HepG2 (cell line): ENCODE measurements around the gene CAPZA2. TPM values are rescaled to one million over a fixed set of nuclear protein-coding genes. Genes with fewer than 3 reads are reported as not detected.

Source experiments
- ARNT2 ChIP-seq: sonication (generic); formaldehyde crosslinking; IDR thresholded peaks from 2 replicates; pipeline ENCODE4 v1.8.0; 2022; ENCODE audit warnings: mild to moderate bottlenecking, low read depth, missing genetic modification reagents, moderate library complexity
- BCL6 ChIP-seq: IDR thresholded peaks from 2 replicates; pipeline ENCODE4 v1.6.1; 2016; ENCODE audit warnings: missing genetic modification reagents, missing compliant biosample characterization
- BRCA1 ChIP-seq: sonication (generic); formaldehyde crosslinking; IDR thresholded peaks from 2 replicates; pipeline ENCODE4 v1.4.0; 2020; ENCODE audit warnings: missing genetic modification reagents
- CSRNP1 ChIP-seq: sonication (generic); formaldehyde crosslinking; IDR thresholded peaks from 2 replicates; pipeline ENCODE4 v1.8.1; 2023; ENCODE audit warnings: mild to moderate bottlenecking, missing genetic modification reagents
- GABPA ChIP-seq, 2 experiments: IDR thresholded peaks; 2 replicates each; pipeline ENCODE4 v1.6.1; 2011 to 2016; ENCODE audit warnings: low read depth in 2 of 2, low read length in 1 of 2, missing biosample characterization in 1 of 2, missing genetic modification characterization in 1 of 2
- IKZF4 ChIP-seq: sonication (generic); formaldehyde crosslinking; IDR thresholded peaks from 2 replicates; pipeline ENCODE4 v1.5.1; 2020; ENCODE audit warnings: borderline replicate concordance, mild to moderate bottlenecking, low read depth, missing genetic modification reagents; ENCODE audit errors: not compliant biosample characterization
- ISL2 ChIP-seq: sonication (generic); formaldehyde crosslinking; IDR thresholded peaks from 2 replicates; pipeline ENCODE4 v1.5.0; 2020; ENCODE audit warnings: missing genetic modification reagents
- KDM2A ChIP-seq: sonication (generic); formaldehyde crosslinking; IDR thresholded peaks from 2 replicates; pipeline ENCODE4 v1.4.0; 2020; ENCODE audit warnings: low read depth, missing genetic modification reagents, borderline replicate concordance
- KMT2B ChIP-seq: IDR thresholded peaks from 2 replicates; pipeline ENCODE4 v1.6.1; 2016; ENCODE audit warnings: missing genetic modification reagents, missing compliant biosample characterization
- MXD1 ChIP-seq: sonication (generic); formaldehyde crosslinking; IDR thresholded peaks from 2 replicates; pipeline ENCODE4 v1.4.0; 2020; ENCODE audit warnings: mild to moderate bottlenecking, missing genetic modification reagents
- NBN ChIP-seq: fragments of 450-650 bp; conservative IDR thresholded peaks from 2 replicates; pipeline ENCODE4 v1.6.1; 2017
- REXO4 ChIP-seq: sonication (generic); formaldehyde crosslinking; IDR thresholded peaks from 2 replicates; pipeline ENCODE4 v1.8.0; 2022; ENCODE audit warnings: missing genetic modification reagents, mild to moderate bottlenecking, borderline replicate concordance
- RFX1 ChIP-seq: fragments of 450-650 bp; IDR thresholded peaks from 2 replicates; pipeline ENCODE4 v1.6.1; 2017
- TCF7L2 ChIP-seq: IDR thresholded peaks from 2 replicates; pipeline ENCODE4 v1.6.1; 2011; ENCODE audit warnings: mild to moderate bottlenecking, low read depth, low read length, moderate library complexity
- THAP8 ChIP-seq: sonication (generic); formaldehyde crosslinking; IDR thresholded peaks from 2 replicates; pipeline ENCODE4 v1.5.1; 2020; ENCODE audit warnings: missing genetic modification reagents, mild to moderate bottlenecking, borderline replicate concordance
- ZNF224 ChIP-seq: sonication (generic); formaldehyde crosslinking; IDR thresholded peaks from 2 replicates; pipeline ENCODE4 v1.5.0; 2020; ENCODE audit warnings: mild to moderate bottlenecking, missing genetic modification reagents
- ZNF274 ChIP-seq: sonication (generic); formaldehyde crosslinking; IDR thresholded peaks from 2 replicates; pipeline ENCODE4 v1.5.1; 2020; ENCODE audit warnings: mild to moderate bottlenecking, missing genetic modification reagents
- ZNF281 ChIP-seq: sonication (generic); formaldehyde crosslinking; IDR thresholded peaks from 2 replicates; pipeline ENCODE4 v1.4.0; 2020; ENCODE audit warnings: missing genetic modification reagents, borderline replicate concordance
- ZNF335 ChIP-seq: sonication (generic); formaldehyde crosslinking; IDR thresholded peaks from 2 replicates; pipeline ENCODE4 v1.4.0; 2020; ENCODE audit warnings: missing genetic modification reagents
- ZNF33B ChIP-seq: sonication (generic); formaldehyde crosslinking; IDR thresholded peaks from 2 replicates; pipeline ENCODE4 v1.5.1; 2020; ENCODE audit warnings: mild to moderate bottlenecking, missing genetic modification reagents
- ZNF432 ChIP-seq: sonication (generic); formaldehyde crosslinking; IDR thresholded peaks from 2 replicates; pipeline ENCODE4 v1.5.0; 2020; ENCODE audit warnings: missing genetic modification reagents, mild to moderate bottlenecking, borderline replicate concordance
- ZNF446 ChIP-seq: sonication (generic); formaldehyde crosslinking; IDR thresholded peaks from 2 replicates; pipeline ENCODE4 v1.5.0; 2020; ENCODE audit warnings: mild to moderate bottlenecking, missing genetic modification reagents
- ZNF674 ChIP-seq: sonication (generic); formaldehyde crosslinking; IDR thresholded peaks from 2 replicates; pipeline ENCODE4 v1.5.0; 2020; ENCODE audit warnings: low read depth, mild to moderate bottlenecking, missing genetic modification reagents
- ZNF788 ChIP-seq: sonication (generic); formaldehyde crosslinking; IDR thresholded peaks from 2 replicates; pipeline ENCODE4 v1.5.0; 2020; ENCODE audit warnings: mild to moderate bottlenecking, missing genetic modification reagents, borderline replicate concordance
- polyA plus RNA-seq, 8 experiments: library from polyadenylated mRNA; depleted of rRNA in 3 of 8; stranded (reverse) in 7 of 8; unstranded in 1 of 8; fragments of >200 nt; fragmentation: Illumina TruSeq in 4 of 8; extraction: Trizol in 4 of 8; gene quantifications; 2 replicates each; pipeline versions ENCODE4 v1.2.1 to v1.2.3, GENCODE V29; 2011 to 2016; ENCODE audit warnings: low read depth in 4 of 8, missing spikeins in 1 of 8, mixed read lengths in 1 of 8; ENCODE audit not compliant: insufficient read depth in 1 of 8
- total RNA-seq, 5 experiments: library from RNA; depleted of rRNA; stranded (reverse); fragments of >200 nt; fragmentation: Illumina TruSeq; extraction: Trizol; gene quantifications; 2 replicates each; pipeline ENCODE4 v1.2.3, GENCODE V29; 2016; ENCODE audit warnings: low read depth in 1 of 5

The CAPZA2 gene
- total and polyA plus RNA-seq, 2 of the 13 experiments (the other 11 are each of a cell fraction or from before 2014, with no cell fraction given) = 38.4 to 199 TPM

GRCh38 chr7:116862234-116862950 lies at the start of gene CAPZA2 (continued):
- TF ChIP-seq THAP8 = peak; percentile 66; the same call in 1 of the 2 replicates
- TF ChIP-seq CSRNP1 (CRISPR knock-in tag) = 0 out of 2 replicates have a peak, but pooled peaks have one; percentile 19
- peak; percentile 73; the same call in 1 of the 2 replicates for TF ChIP-seq BRCA1 (CRISPR knock-in tag)
- TF ChIP-seq RFX1 = no peak
- TF ChIP-seq ARNT2 (CRISPR knock-in tag) = peak; percentile 64
- peak; percentile 46; the same call in 1 of the 2 replicates for TF ChIP-seq ISL2 (CRISPR knock-in tag)
- 0 out of 2 replicates have a peak, but pooled peaks have one; percentile 52 for TF ChIP-seq ZNF281 (CRISPR knock-in tag)
- TF ChIP-seq BCL6 (CRISPR knock-in tag) = 0 out of 2 replicates have a peak, but pooled peaks have one; percentile 16
- TF ChIP-seq TCF7L2 = no peak
- no peak for TF ChIP-seq ZNF224 (CRISPR knock-in tag)
- peak; percentile 74; the same call in 1 of the 2 replicates for TF ChIP-seq ZNF335
- TF ChIP-seq KDM2A (CRISPR knock-in tag) = peak; percentile 78
- TF ChIP-seq ZNF788 (CRISPR knock-in tag) = peak; percentile 59; the same call in 1 of the 2 replicates
- peak; percentile 48; the same call in 1 of the 2 replicates for TF ChIP-seq ZNF33B
- TF ChIP-seq KMT2B (CRISPR knock-in tag) = peak; percentile 74
- TF ChIP-seq GABPA (IDR thresholded peaks at IDR 0.05; ENCODE audit: low read depth, low read length) = no peak
- TF ChIP-seq GABPA (CRISPR knock-in tag; IDR thresholded peaks at IDR 0.05; ENCODE audit: low read depth) = no peak
- peak; percentile 61; the same call in 1 of the 2 replicates for TF ChIP-seq ZNF446 (CRISPR knock-in tag)
- TF ChIP-seq MXD1 (CRISPR knock-in tag) = peak; percentile 63; the same call in 1 of the 2 replicates
- TF ChIP-seq ZNF432 (CRISPR knock-in tag) = no peak
- TF ChIP-seq NBN = no peak
- TF ChIP-seq IKZF4 (CRISPR knock-in tag) = no peak
- peak; percentile 43; the same call in 1 of the 2 replicates for TF ChIP-seq ZNF674
- no peak for TF ChIP-seq REXO4 (CRISPR knock-in tag)
- TF ChIP-seq ZNF274 = peak; percentile 62
